Urinary bladder (tissue), 4 donors: ENCODE results near the gene PRKCH. TPM values are rescaled to one million over a fixed set of nuclear protein-coding genes. Genes with fewer than 3 reads are reported as not detected.

Experiments
- DNase-seq: peaks from one replicate; pipeline ENCODE4 v3.0.0-alpha.2; 2015; ENCODE audit errors: extremely low spot score
- H3K27ac ChIP-seq: one replicate; pipeline ENCODE4 v1.5.1; 2013; ENCODE audit warnings: low read depth, mild to moderate bottlenecking, moderate library complexity
- H3K36me3 ChIP-seq: one replicate; pipeline ENCODE4 v1.6.1; 2013; ENCODE audit warnings: mild to moderate bottlenecking, moderate library complexity; ENCODE audit not compliant: insufficient read depth
- H3K4me1 ChIP-seq: one replicate; pipeline ENCODE4 v1.6.1; 2013; ENCODE audit warnings: mild to moderate bottlenecking, moderate library complexity; ENCODE audit not compliant: insufficient read depth
- H3K4me3 ChIP-seq: one replicate; pipeline ENCODE4 v1.5.1; 2013; ENCODE audit warnings: low read depth, low read length
- WGBS: extraction: QIAGEN DNeasy Blood & Tissue Kit; methylation state at CpG from one replicate; pipeline ENCODE4 v1.1.7; 2013; 5-methylcytosine and 5-hydroxymethylcytosine counted together
- polyA plus RNA-seq: library from polyadenylated mRNA; stranded (reverse); fragments of 200-250 nt; gene quantifications from one replicate; pipeline ENCODE4 v1.2.3, GENCODE V29; 2013
- total RNA-seq: library from RNA; depleted of rRNA; stranded (reverse); fragments of >200 nt; gene quantifications from one replicate; pipeline ENCODE4 v1.2.3, GENCODE V29; 2014
- donor health status: healthy with polysubstance abuse.
- donor health status: healthy.

PRKCH gene
- total and polyA plus RNA-seq, 2 donors: 13.3 to 53.6 TPM

- no peak for DNase-seq
- peak overlapping the region; percentile 51 for H3K27ac ChIP-seq
- no peaks in the 10 kb centered on the region for H3K4me1 ChIP-seq
- no peak overlapping the region for H3K4me3 ChIP-seq
- no peaks in the 10 kb centered on the region for H3K36me3 ChIP-seq
- 79% methylated on average over 11 of the region's 11 CpGs for WGBS
Observed at GRCh38 chr14:61334197-61334701, 12.9 kb downstream of the PRKCH start.

- Histone ChIP-seq H3K4me1 (no peaks in the 10 kb centered on the region), H3K27ac (no peak overlapping the region), H3K4me3 (no peak overlapping the region), H3K36me3 (no peaks in the 10 kb centered on the region)
- 79% methylated on average over 3 of the region's 3 CpGs for WGBS
- DNase-seq: no peak
Observed at GRCh38 chr14:61335049-61335448, 13.7 kb downstream of the PRKCH start.

- DNase-seq: no peak
- 54% methylated on average over 1 of the region's 1 CpG for WGBS
- H3K27ac ChIP-seq: no peak overlapping the region
- no peaks in the 10 kb centered on the region for H3K4me1 ChIP-seq
- no peaks in the 10 kb centered on the region for H3K36me3 ChIP-seq
- H3K4me3 ChIP-seq: no peak overlapping the region
Observed at GRCh38 chr14:61335671-61336275, 14.4 kb downstream of the PRKCH start.

GRCh38 chr14:61337893-61338292, 16.5 kb downstream of the PRKCH start:
- no peak overlapping the region for H3K27ac ChIP-seq

GRCh38 chr14:61338457-61338856, 17.1 kb downstream of the PRKCH start:
- Histone ChIP-seq H3K27ac (no peak overlapping the region), H3K36me3 (no peaks in the 10 kb centered on the region), H3K4me1 (no peaks in the 10 kb centered on the region), H3K4me3 (no peak overlapping the region)
- WGBS: 81% methylated on average over 2 of the region's 2 CpGs
- no peak for DNase-seq

More at GRCh38 chr14:61337893-61338292, 16.5 kb downstream of the PRKCH start:
- 68% methylated on average over 4 of the region's 4 CpGs for WGBS
- no peaks in the 10 kb centered on the region for H3K36me3 ChIP-seq
- H3K4me1 ChIP-seq: no peaks in the 10 kb centered on the region
- H3K4me3 ChIP-seq: no peak overlapping the region
- DNase-seq: no peak

- Histone ChIP-seq H3K27ac (no peak overlapping the region), H3K36me3 (no peaks in the 10 kb centered on the region), H3K4me1 (no peaks in the 10 kb centered on the region), H3K4me3 (no peak overlapping the region)
- WGBS: 81% methylated on average over 5 of the region's 5 CpGs
- DNase-seq: no peak
Observed at GRCh38 chr14:61341275-61342206, 20.2 kb downstream of the PRKCH start.

- DNase-seq: no peak
- H3K4me1 ChIP-seq: peaks cover 2% of the 10 kb centered on the region
- 79% methylated on average over 5 of the region's 5 CpGs for WGBS
- no peak overlapping the region for H3K27ac ChIP-seq
- H3K4me3 ChIP-seq: no peak overlapping the region
- H3K36me3 ChIP-seq: no peaks in the 10 kb centered on the region
Observed at GRCh38 chr14:61342486-61342885, 21.1 kb downstream of the PRKCH start.

GRCh38 chr14:61342932-61343331, 21.6 kb downstream of the PRKCH start:
- H3K4me3 ChIP-seq: no peak overlapping the region
- H3K27ac ChIP-seq: no peak overlapping the region
- H3K36me3 ChIP-seq: no peaks in the 10 kb centered on the region
- DNase-seq: no peak
- H3K4me1 ChIP-seq: peaks cover 3% of the 10 kb centered on the region
- 74% methylated on average over 5 of the region's 5 CpGs for WGBS

GRCh38 chr14:61343471-61343870, 22.1 kb downstream of the PRKCH start:
- no peak overlapping the region for H3K27ac ChIP-seq
- 78% methylated on average over 1 of the region's 1 CpG for WGBS
- H3K4me1 ChIP-seq: peaks cover 3% of the 10 kb centered on the region
- no peaks in the 10 kb centered on the region for H3K36me3 ChIP-seq
- H3K4me3 ChIP-seq: no peak overlapping the region
- no peak for DNase-seq

GRCh38 chr14:61343991-61344405, 22.6 kb downstream of the PRKCH start:
- Histone ChIP-seq H3K4me3 (no peak overlapping the region), H3K27ac (no peak overlapping the region), H3K36me3 (no peaks in the 10 kb centered on the region), H3K4me1 (peaks cover 3% of the 10 kb centered on the region)
- no peak for DNase-seq
- 76% methylated on average over 4 of the region's 4 CpGs for WGBS

GRCh38 chr14:61344437-61345150, 23.2 kb downstream of the PRKCH start:
- WGBS: 69% methylated on average over 7 of the region's 7 CpGs
- H3K4me3 ChIP-seq: no peak overlapping the region
- no peak for DNase-seq
- H3K27ac ChIP-seq: no peak overlapping the region
- H3K4me1 ChIP-seq: peaks cover 3% of the 10 kb centered on the region
- H3K36me3 ChIP-seq: no peaks in the 10 kb centered on the region

GRCh38 chr14:61345151-61345482, 23.7 kb downstream of the PRKCH start:
- 62% methylated on average over 2 of the region's 2 CpGs for WGBS
- Histone ChIP-seq H3K4me3 (no peak overlapping the region), H3K4me1 (peaks cover 3% of the 10 kb centered on the region), H3K36me3 (no peaks in the 10 kb centered on the region), H3K27ac (no peak overlapping the region)
- no peak for DNase-seq

- Histone ChIP-seq H3K36me3 (no peaks in the 10 kb centered on the region), H3K4me3 (no peak overlapping the region), H3K4me1 (peaks cover 3% of the 10 kb centered on the region), H3K27ac (no peak overlapping the region)
- WGBS: 71% methylated on average over 2 of the region's 2 CpGs
- DNase-seq: no peak
Observed at GRCh38 chr14:61346221-61346620, 24.8 kb downstream of the PRKCH start.
